GM23338 (cell line): Measurements from ENCODE around the gene LMX1B.

Source experiments
- CTCF ChIP-seq, 2 experiments: fragments of 200-600 bp in 1 of 2; sonication (generic) in 1 of 2; conservative IDR thresholded peaks; 2 replicates each; pipeline versions ENCODE4 v1.5.1 to v1.6.1; 2016 to 2017; ENCODE audit warnings: antibody characterized with exemption in 2 of 2, low read depth in 2 of 2, mild to moderate bottlenecking in 2 of 2, moderate library complexity in 1 of 2
- EZH2 ChIP-seq: fragments of 200-600 bp; sonication (generic); IDR thresholded peaks from one replicate; pipeline ENCODE4 v1.8.0; 2017; ENCODE audit warnings: antibody characterized with exemption, mild to moderate bottlenecking, low read depth; ENCODE audit not compliant: unreplicated experiment
- EZH2phosphoT487 ChIP-seq: fragments of 200-600 bp; sonication (generic); IDR thresholded peaks from one replicate; pipeline ENCODE4 v1.8.1; 2018; ENCODE audit warnings: antibody characterized with exemption; ENCODE audit not compliant: unreplicated experiment
- STAT1 ChIP-seq: IDR thresholded peaks from one replicate; pipeline ENCODE4 v1.6.1; 2016; ENCODE audit warnings: antibody characterized with exemption; ENCODE audit not compliant: unreplicated experiment
- TF ChIP-seq, protein P1 (sequence below): IDR thresholded peaks from one replicate; pipeline ENCODE4 v1.6.1; 2018; ENCODE audit warnings: antibody characterized with exemption; ENCODE audit not compliant: unreplicated experiment

- TF ChIP-seq EZH2 = no peak
- TF ChIP-seq CTCF (conservative IDR thresholded peaks at IDR 0.05; ENCODE audit: low read depth in 2 of 2) = no peak
- TF ChIP-seq EZH2phosphoT487 = no peak
- TF ChIP-seq STAT1 = no peak
- TF ChIP-seq, protein P1, sequence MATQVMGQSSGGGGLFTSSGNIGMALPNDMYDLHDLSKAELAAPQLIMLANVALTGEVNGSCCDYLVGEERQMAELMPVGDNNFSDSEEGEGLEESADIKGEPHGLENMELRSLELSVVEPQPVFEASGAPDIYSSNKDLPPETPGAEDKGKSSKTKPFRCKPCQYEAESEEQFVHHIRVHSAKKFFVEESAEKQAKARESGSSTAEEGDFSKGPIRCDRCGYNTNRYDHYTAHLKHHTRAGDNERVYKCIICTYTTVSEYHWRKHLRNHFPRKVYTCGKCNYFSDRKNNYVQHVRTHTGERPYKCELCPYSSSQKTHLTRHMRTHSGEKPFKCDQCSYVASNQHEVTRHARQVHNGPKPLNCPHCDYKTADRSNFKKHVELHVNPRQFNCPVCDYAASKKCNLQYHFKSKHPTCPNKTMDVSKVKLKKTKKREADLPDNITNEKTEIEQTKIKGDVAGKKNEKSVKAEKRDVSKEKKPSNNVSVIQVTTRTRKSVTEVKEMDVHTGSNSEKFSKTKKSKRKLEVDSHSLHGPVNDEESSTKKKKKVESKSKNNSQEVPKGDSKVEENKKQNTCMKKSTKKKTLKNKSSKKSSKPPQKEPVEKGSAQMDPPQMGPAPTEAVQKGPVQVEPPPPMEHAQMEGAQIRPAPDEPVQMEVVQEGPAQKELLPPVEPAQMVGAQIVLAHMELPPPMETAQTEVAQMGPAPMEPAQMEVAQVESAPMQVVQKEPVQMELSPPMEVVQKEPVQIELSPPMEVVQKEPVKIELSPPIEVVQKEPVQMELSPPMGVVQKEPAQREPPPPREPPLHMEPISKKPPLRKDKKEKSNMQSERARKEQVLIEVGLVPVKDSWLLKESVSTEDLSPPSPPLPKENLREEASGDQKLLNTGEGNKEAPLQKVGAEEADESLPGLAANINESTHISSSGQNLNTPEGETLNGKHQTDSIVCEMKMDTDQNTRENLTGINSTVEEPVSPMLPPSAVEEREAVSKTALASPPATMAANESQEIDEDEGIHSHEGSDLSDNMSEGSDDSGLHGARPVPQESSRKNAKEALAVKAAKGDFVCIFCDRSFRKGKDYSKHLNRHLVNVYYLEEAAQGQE = no peak
Observed at GRCh38 chr9:126646162-126646561, 32.4 kb downstream of the LMX1B start.
